HG03139 (cell line): ENCODE measurements around the gene MED13L.
"Not testable (repeated sequence)": the region's sequence is repeated elsewhere in the genome, so short reads cannot be mapped to it uniquely, and the experiment has no call there.

ENCODE experiments used
- ATAC-seq: cut with Tn5 transposase; IDR thresholded peaks from one replicate; pipeline ENCODE4 v1.9.1; 2021; ENCODE audit not compliant: unreplicated experiment

Gene MED13L

GRCh38 chr12:116303929-116304328 is 26.4 kb upstream of the MED13L start:
- no peak for ATAC-seq

GRCh38 chr12:116303066-116303465 is 25.6 kb upstream of the MED13L start:
- ATAC-seq: no peak

DNA sequence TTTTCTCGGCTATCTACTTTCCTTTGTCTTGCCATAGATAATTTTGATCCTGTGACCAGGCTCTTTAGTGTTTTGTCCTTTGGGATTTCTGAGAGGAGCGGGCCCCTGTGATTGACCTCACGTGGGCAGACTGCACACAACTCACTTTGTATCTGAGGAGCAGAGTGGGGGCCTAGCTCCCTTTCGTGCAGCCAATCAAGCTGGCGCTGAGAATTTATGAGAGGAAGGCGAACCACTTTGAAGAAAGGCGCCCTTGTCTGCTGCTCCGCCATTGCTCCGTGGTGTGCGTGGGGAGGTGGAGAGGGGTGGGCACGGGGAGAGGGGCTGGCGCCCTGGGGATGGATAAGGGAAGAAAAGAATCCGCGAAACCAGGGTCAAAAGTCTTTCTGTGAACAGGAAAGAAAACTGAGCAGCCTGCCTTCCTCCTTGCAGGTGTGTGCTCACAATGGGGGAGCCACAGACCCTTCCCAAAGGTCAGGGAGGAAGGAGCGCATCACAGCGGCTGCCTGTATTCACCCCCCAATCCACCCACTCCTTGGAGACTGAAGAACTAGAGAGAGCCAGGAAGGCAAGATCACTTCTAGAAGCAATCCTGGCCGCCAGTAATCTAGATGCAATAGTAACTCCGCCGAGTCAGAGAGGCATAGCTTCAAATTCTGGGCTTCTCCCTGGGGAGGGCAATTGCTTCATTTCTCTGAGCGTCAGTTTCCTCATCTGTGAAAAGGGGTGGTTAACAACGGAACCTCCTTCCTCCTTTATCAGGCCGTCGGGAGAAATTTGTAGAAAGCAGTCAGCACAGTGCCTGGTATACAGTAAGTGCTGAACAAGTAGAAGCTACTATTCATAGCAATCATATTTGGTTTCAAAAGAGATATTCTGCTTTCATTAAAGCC is 24.9 kb upstream of the MED13L start:
- no peak for ATAC-seq

- ATAC-seq: no peak
These were observed 24.1 kb upstream of the MED13L start for GRCh38 chr12:116301621-116302020.

DNA sequence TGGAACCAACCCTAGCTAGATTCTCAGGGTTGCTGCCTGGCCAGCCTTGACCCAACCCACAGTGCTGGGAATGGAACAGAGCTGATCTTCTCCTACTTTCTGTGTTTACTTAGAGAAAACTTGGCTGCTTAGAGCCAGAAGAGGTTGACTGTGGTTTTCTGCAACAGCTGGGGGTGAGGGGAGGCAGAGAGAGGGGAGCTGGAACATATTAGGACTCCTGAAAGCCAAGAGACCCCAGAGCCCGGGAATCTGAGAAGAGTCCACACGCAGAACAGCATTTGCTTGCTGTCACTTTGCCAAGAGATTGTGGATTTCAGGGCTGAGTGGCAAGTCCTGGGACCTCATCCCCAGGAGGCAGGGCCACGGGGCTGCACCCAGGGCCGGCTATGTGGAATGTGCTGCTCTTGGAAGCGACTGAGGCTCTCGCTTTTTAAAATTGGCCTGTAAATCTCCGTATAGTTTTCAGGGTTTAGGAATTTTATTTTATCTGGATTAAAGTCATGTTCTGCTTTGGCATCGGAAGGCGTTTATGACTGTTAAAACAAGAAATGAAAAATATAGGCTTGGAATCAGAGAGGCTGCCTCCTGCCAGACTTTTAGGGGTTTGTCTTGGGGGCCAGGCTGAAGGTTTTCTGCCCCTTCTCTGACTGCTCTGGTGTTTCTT is 22.3 kb upstream of the MED13L start:
- ATAC-seq: no peak

DNA sequence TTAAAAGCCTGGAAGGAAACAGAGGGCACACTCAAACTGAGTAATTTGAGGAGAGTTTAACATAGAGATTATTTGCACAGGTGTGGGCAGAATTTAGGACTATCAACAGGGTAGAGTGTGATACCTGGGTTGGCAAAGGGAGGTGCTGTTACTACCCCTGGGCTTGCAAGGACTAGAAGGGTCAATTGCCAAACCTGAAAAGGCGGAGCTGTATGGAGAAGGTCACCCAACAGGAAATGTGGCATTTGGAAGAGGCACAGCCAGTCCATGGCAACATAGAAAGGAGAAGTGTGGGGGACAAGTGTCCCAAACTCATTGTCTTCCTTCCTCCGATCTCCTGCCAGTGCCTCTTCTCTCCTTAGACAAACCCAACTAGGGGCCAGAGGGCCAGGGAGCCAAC is 21.6 kb upstream of the MED13L start:
- no peak for ATAC-seq

GRCh38 chr12:116298578-116298977 is 21.1 kb upstream of the MED13L start:
- no peak for ATAC-seq

GRCh38 chr12:116297224-116297834 is 19.8 kb upstream of the MED13L start:
- ATAC-seq: no peak

DNA sequence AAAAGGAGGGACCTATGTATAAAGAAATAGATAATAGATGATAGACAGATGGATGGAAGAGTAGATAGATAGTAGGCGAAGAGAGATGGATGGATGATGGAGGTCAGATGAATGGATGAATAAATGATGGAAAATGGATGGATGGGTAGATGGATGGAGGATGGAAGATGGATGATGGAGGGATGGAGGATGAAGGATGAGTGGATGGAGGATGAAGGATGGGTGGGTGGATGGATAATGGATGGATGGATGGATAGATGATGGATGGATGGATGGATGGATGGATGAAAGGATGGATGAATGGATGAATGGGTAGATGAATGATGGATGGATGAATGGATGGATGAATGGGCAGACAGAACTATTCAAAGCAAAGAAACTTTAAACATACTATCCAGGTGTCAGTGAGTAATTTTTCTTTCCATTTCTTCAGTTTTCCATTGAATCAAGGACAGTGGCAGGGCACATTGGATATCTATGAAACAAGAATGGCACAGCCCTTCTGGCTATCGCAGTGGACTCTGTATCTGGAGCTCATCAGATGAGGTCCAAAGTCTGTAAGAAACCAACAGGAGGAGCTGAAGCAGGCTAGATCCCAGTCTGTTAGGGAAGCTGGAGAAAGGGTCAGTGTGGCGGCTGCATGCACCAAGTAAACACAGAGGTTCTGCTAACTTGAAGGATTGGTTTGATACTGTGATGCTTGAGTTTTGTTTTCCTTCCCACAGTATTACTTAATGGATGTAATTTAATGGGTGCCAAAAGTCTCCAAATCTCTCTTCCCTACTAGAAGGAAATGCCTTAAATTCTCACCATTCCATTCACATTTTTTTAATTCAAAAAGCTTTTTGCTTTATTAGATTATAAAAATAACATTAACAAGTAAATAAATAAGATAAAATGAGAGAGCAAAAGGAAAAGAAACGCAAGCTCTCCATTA is 18.1 kb upstream of the MED13L start:
- no peak for ATAC-seq

- ATAC-seq: no peak
These were observed 17.1 kb upstream of the MED13L start for GRCh38 chr12:116294454-116295165.

DNA sequence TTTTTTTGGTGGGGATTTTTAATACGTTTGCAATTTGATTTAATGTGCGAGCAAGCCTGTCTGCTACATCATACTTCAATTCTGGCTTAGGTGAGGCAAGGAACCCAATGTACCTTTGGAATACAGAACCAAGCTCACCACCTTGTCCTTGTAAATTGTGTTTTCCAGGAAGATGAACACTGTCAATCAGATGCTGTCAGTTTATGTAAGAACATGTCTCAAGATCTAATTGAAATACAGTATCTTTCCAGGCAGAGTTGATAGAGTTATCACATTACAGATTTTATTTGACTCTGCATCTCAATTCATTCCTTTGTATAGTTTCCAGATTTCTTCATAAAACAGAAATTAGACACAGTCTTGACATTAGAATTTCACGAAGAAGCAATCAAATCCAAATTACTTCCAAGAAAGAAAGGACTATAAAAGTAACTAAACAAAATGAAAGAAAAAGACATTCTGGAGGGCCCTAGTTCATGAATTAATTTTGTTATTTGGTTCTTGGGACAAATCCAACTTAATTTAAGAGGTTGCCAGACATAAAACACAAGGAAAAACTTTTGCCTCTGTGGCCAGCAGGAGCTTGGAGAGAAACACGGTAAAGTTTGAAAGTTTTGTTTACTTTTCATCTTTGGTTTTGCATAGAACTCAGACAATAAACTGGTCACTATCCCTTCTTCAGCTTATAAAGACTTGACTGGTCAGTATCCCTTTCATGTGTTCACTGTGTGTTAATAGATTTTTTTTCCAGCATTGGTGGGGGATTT is 16.4 kb upstream of the MED13L start:
- ATAC-seq: no peak

- no peak for ATAC-seq
These were observed 13.7 kb upstream of the MED13L start for GRCh38 chr12:116291218-116291617.

DNA sequence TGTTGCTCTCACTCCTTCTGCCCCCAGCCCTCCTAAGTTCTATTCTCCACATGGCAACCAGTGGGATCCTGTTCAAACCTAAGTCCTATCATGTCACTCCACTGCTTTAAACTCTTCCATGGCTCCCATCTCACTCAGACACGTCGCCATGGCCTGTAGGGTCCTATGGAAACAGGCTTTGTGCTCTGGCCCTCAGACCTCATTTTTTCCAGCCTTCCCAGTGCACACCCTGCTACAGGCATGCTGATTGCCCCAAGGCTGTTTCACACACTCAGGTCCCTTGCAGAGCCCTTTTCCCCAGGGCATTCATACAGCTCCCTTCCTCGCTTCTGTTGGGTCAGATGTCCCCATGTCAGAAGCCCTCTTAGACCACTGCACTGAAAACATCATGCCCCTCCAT is 11.2 kb upstream of the MED13L start:
- no peak for ATAC-seq

GRCh38 chr12:116287842-116288301 is 10.4 kb upstream of the MED13L start:
- ATAC-seq: no peak

- no peak for ATAC-seq
These were observed 6.9 kb upstream of the MED13L start for GRCh38 chr12:116284396-116284795.

GRCh38 chr12:116283881-116284280 is 6.4 kb upstream of the MED13L start:
- ATAC-seq: not testable (repeated sequence)

DNA sequence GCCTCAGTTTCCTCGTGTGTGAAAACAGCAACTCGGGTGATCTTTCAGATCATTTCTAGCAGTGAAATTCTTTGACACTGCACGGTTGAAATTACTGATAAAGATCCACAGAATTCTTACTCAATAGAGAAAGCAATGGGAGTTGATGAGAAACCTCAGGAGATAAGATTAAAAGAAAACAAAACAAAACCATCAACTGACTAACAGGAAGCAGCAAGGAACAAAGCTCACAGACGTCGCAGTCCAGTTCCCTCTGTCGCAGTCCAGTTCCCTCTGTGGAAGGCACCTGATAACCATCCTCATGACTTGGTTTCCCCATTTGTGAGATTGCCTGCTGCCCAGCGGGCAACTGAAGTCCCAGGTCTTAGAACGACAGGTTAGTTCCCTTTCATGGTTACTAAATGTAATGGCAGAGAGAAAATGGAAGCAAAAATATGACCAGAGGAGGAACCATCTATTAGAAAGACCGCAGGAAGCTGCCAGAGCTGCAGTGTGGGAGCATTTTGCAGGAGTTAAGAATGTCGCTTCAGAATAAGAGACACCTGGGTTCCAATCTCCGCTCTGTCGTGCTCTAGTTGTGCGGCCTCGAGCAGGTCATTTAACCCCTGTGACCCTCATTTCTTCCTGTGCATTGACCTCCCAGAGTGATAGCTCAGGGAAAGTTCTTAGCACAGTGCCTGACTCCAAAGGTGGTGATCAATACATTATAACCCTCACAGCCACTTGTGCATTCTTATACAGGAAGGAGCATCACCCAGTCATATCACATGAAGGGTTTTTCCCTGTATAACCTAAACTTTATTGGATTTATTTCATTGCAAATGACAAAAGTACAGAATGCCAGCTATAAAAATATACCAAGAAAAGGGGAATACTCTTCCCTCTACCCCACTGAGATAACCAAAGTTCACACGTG is 5.1 kb upstream of the MED13L start:
- no peak for ATAC-seq

- ATAC-seq: no peak
These were observed 3.2 kb upstream of the MED13L start for GRCh38 chr12:116280595-116281290.
